ENCODE data around the gene ESRRB.
"Not testable (repeated sequence)": the region's sequence is repeated elsewhere in the genome, so short reads cannot be mapped to it uniquely, and the experiment has no call there.

The ESRRB gene

DNA sequence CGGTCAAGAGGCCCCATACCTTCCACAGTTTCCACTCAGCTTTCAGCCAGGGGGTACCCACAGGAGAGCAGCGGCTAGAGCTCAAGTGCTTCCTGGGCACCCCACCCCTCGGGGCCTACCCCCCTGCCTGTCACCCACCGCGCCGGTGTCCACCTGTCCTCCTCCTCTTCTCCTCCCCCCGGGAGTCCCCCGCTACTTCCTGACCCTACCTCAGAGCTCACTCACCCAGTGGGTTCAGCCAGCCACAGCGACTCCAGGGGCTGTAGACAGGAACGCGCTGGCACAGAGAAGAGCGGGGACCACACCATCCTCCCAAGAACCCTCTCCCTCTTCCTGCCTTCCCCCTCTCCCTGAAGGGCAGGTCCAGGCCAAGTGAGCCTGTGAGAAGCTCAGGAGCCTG, 123.0 kb downstream of the ESRRB start:
- DNase-seq: no peak

DNA sequence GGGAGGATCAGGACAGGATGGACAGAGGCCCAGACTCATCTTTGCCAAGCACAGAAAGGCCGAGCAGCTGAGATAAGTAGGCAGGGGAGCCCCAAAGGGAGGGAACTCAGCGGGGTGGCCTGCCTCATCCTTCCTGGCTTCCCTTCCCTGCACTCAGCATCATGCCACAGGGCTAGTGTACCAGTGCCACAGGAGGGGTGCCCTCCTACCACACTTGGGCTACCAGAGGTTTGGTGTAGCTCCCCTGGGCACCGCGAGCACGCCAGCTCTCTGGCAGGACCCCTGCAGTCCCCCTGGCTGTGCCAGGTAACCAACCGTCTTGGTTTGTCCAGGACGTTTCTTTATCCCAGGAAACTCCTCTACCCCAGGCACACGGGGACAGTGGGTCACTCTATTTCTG, 123.5 kb downstream of the ESRRB start:
- no peak for DNase-seq

DNA sequence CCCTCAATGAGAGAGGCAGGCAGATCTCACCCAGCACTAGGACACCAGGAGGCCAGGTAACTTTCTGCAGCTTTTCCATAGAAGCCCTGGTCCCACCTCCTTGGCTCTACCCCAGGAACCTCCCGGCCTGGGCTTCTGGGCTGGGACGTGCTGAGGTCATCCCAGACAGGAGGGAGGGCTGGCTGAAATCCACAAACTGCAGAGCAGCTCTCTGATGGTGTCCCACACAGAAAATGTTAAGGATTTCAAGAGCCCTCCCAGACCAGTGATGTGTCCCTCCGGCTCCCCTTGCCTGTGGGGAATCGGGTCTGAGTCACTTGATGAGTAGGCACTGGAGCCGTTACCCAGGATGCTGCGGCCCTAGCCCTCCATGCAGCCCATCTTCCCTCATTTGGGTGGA, 124.1 kb downstream of the ESRRB start:
- DNase-seq: no peak

DNA sequence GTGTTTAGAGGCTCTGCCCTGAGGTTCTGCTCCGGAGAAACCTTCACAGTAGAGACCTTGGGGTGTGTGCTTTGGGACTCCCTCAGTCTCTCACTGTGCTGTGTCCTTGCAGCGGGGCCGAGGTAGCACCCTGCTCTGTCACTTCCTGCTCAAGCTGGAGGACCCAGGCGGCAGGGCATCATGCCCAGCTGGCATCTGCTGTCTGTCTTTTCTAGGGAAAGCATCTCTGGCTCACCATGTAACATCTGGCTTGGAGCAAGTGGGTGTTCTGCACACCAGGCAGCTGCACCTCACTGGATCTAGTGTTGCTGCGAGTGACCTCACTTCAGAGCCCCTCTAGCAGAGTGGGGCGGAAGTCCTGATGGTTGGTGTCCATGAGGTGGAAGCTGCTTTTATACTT, 124.5 kb downstream of the ESRRB start:
- no peak for DNase-seq

DNA sequence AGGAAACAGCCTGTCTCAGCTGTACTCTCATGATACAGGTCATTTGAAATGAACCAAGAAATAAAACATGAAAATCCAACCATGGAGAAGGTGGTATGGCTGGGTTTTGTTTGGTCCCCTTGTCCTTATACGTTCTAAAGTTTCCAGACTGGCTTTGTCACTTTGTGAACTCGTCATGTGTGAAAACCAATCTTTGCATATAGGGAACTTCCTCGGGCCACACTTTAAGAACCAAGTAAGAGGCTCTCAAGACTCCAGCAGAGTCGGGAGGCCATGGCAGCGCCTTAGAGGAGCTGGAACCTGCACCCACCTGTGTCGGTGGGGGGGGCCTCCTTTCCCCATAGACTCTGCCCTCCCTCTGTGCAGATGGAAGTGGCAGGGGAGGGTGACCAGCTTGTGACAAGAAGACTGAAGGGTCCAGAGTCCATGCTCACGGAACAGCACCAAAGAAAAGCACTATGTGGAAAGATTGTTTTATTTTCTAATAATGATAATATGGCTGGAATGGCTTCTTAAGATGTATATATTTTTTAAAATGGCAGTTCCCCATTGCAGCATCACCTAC, 125.3 kb downstream of the ESRRB start:
- no peak for DNase-seq

DNA sequence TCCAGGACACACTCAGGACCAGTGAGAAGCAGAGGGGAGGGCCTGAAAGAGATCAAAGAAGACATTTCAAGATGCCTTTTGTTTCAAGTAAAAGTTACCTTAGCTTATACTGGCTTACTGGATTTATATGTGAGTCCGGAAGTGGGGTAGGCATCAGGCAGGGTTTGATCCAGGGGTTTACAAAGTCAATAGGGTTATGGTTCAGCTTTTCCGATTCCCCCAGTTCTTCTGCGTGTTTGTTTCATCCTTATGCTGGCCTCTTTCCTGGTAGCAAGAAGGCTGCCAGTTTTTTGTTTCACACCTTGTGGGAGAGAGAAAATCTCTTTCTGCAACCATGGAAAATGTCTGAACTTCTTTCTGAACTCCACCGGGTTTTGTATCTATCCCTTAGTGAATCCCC, 126.3 kb downstream of the ESRRB start:
- no peak for DNase-seq

DNA sequence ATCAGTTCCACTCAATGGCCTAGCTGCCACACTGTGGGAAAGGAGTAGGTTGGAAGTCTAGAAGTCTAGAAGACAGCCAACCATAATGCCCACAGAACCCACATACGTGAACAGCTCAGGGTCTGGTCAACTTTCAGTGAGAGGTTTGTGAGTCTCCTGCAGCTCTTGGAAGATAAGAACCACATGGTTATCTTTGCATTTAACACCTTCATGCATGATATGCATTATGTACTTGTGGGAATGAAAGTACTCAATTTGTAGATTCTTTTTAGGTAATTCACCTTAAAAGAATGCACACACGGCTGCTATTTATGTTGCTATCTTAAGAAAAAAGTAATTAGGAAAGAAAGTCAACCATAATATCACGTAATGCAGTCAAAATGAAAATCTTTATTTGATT, 126.7 kb downstream of the ESRRB start:
- no peak for DNase-seq

DNA sequence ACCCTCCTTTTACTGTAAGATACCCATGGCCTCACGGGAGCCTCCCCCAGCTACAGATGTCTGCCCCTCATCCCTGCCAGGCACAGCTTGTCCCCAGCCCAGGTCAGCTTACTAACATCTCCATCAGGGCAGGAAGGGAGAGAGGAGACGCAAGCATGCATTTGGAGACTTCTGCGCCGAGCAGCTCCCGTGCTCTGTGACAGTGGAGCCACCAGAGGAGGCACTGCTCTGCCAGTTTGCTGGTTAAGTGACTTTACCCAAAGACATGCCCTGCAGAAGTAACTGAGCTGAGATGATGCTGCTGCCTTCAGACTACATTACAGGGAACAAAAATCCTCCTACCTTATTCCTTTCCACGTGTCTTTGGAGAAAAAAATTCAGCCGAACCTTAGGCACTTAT, 133.4 kb downstream of the ESRRB start:
- no peak for DNase-seq

DNA sequence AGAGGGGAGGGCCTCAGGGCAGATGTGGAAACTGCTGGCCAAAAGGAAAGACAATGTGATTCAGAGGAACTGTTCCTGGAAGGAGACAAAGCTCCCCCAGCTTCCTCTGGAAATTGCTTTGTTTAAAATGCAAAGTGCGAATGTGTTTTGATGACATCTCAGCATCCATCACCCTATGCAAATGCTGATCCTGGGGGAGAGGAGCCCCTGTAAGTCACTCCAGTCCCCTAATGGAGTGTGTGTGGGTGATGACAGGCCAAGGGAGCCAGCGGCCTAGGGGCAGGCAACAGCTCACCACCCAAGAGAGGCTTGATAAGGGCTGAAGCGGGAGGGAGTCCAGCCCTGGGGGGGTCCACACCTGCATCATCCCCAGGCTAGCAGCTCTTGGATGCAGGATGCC, 134.2 kb downstream of the ESRRB start:
- DNase-seq: no peak

DNA sequence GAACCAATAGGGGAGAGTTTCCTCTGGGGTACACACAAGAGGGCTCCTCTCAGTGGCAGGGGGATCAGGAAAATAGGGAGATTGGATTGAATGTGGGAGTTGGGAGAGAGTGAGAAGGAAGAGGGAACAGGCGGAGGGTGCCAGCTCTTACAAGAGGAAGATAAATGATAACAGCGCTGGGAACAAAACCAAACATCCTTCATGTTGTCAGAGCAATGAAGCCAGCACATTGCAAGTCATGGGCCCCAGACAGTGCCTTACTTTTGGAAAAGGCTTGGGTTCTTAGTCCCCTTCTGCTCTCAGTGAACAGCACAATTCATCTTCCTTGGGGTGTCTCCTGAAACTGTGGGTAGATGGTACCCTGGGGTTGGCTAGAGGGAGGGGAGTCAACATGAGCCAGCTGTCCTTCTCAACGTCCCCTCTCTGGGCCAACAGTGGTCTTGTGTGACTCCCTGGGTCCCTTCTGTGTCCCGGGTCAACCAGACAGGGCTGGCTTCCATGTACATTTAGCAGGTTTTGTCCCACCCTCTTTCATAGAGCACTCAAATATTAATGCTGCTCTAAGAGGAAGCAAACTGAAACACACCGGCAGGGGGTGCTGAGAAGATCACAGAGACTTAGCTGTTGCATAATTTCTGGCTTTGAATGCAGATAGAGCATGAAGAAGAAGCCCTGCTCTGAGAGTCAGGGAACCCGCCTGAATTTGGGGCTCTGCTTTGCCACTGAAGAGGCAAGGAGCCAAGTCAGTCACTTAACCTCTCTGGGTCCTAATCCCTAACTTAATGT, 138.5 kb downstream of the ESRRB start:
- DNase-seq: no peak

DNA sequence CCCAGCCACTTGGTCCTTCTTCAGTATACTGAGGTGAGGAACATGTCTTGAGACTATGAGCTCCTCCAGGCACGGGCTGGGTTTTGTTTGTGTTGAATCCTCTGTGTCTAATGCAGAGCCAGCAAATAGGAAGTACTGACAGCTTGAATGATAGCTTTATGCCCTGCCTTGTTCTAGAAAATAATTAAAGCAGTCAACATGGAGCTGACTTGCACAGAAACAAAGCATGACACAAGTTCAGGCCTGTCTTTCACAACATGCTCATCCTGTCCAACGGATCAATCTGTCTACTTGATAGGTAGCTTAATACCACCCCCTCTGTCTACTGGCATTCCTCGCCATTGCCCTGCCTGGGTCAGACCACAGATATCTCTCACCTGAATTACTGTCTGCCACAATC, 140.9 kb downstream of the ESRRB start:
- no peak for DNase-seq

DNA sequence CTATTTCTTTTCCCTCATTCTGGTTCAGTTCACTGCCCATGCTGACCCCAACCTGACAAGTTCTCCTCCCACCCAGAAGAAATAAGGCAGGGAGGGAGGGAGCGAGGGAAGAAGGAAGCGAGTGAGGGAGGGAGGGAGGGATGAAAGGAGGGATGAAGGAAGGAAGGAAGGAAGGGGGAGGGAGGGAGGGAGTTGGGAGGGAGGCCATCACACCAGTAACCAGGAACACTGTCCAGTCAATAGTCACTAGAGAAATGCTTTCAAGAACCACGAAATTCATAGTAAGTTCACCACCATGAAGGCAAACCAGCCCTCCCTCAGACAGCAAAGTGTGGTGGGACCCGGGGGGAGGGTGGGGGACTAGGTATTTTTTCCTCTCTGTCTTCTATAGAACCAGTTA, 142.4 kb downstream of the ESRRB start:
- DNase-seq: no peak

DNA sequence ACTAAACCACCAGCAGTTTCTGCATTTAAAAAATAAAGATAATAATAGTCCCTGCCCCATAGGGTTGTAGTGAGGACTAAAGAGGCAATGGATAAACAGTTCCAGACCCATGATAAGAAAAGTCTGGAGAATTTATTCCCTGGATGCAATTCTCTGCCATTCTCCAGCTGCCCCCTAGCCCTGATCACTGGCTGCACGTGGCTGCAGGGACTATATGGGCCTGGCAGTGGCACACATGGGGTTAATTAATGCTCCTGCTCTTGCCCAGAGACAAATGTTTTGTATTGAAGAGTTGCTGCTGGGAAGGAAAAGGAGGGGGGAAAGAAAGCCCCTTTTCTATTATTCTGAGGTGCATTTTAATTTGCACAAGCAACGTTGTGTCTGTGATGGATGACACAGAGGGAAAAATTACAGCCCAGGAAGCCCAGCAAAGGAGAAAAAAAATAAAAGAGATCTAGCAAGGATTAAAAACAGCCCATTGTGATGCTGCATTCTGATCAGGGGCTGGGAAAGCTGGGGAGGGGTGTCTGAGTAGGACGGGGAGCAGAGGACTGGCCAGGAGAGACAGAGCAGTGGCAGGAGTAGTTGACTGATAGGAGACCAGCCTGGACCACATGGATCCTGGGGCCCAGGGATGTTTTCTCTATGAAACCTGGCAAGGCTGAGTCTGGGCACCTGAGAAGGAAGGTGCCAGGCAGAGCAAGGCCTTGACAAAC, 149.3 kb downstream of the ESRRB start:
- no peak for DNase-seq

DNA sequence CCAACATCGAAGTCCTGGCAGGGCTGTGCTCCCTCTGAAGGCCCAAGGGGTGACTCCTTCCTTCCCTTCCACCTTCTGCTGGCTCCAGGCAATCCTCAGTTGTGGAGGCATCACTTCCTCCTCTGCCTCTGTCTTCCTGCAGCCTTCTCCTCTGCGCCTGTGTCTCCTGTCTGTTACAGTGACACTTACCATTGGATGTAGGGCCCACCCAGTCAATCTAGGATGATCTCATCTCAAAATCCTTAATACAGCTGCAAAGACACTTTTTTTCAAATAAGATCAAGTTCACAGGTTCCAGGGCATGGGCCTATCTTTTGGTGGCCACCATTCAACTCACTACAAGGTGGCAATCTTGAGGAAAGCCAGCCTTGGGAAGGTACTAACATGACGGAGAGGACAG, 155.1 kb downstream of the ESRRB start:
- DNase-seq: no peak

DNA sequence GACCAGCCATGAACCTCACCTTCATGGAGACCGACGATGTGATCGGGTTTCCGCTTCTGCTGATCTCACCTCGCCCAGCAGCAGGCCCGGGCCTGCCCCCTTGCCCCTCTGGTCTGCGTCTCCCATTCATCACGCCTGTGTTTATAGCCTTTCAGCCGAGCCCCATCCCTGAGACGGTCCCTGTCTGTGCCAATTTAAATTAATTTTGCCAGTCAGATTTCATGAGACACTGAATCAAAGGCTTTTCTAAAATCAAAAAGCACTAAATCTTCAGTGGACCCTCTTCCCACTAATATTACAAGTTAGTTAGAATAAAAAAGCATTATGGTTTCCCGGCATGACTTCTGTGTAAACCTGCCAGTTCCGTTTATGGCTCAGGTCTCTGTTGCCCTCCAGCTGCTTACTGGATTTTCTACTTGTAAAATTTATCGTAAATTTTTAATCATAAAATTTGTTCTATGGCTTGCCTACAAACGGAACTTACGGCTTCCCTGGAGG, 155.9 kb downstream of the ESRRB start:
- DNase-seq: no peak

DNA sequence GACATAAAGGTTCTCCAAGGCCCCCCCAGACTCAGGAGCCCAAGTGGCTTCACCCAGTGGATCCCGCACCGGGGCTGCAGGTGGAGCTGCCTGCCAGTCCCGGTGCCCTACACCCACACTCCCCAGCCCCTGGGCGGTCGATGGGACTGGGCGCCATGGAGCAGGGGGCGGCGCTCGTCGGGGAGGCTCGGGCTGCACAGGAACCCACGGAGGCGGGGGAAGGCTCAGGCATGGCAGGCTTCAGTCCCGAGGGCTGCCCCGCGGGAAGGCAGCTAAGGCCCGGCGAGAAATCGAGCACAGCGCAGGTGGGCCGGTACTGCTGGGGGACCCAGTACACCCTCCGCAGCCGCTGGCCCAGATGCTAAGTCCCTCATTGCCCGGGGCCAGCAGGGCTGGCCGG, 160.7 kb downstream of the ESRRB start:
- not testable (repeated sequence) for DNase-seq

DNA sequence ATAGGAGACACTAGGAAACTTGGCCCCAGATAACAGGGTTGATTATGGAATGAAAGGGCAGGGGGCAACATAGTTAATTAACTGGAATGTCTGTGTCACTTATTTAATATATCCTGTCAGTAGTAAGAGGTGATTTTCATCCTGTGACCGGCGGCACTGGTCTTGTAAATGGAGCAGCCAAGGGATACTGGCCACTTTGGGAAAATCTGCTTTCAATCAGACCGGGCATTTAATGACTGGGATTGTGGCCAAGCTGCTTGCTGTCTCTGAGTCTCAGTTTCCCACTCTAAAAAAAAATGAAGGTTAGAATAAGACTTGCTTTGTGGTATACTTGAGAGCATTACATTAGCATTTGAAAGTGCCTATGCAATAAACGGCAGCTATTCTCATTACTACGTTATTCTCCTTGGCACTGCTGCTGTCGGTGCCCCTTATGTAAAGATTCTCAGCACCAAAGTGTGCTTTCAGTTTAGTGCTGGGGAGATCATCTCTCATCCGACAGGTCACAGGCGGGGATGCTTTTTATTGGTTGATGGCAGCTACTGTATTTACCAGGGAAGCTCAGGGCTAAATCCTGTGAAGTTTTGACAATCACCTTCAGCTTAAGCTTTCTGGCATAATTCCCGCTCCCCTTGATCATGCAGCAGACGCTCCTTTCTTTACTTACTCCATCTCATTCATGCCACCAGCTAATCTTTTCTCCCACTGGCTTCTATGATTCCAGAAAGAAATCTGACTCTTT, 162.1 kb downstream of the ESRRB start:
- no peak for DNase-seq

DNA sequence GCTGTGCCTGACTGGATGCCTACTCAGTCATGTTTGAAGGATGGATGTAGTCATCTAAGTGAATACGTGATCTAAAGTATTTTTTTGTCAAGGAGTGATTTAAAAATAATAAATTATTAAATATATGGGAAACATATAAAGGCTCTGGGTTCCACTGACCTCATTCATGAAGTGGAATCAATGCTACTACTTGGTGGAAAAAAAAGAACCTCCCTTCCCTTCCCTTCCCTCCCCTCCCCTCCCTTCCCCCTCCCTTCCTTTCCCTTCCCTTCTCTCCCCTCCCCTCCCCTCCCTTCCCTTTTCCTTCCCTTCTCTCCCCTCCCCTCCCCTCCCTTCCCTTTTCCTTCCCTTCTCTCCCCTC, 162.7 kb downstream of the ESRRB start:
- no peak for DNase-seq

DNA sequence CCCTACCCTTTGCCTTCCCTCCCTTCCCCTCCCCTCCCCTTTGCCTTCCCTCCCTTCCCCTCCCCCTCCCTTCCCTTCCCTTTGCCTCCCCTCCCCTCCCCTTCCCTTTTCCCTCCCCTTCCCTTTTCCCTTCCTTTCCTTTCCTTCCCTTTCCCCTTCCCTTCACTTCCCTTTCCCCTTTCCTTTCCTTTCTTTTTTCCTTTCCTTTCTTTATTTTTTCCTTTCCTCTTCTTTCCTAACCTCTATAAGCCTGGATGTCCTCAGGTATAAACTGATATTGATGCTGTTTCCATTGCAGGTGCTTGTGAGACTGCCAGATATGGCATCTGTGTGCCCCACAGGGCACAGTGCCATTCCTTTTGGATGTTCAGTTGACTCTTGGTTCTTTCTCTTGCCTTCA, 163.2 kb downstream of the ESRRB start:
- no peak for DNase-seq

DNA sequence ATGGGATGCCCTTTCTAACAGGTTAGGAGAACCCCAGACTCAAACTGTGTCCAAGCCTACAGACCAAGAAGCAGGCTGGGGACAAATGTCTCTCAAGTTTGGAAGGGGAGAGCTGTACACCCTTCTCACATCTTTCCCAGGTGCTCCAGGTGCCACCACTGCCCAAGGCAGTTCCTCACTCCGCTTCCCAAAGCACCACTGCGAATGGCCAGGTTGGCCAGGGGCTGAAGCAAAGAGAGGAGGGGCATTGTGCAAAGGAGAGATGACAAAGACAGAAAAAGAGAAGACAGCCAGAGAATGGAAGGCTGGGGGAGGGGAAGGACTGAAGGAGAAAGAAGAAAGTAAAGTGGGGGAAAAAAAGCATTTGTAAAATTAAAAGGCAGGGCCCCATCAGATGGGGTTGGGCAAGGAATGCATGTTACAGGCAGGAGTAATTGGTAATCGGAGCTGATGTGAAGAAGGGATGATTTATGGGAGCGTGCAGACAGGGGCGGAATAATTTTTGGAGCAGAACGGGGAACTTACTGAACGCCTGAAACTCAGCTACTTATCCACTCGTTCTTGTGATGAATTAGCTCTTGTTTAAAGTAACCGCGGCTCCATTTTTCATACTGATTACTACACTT, 165.8 kb downstream of the ESRRB start:
- no peak for DNase-seq

DNA sequence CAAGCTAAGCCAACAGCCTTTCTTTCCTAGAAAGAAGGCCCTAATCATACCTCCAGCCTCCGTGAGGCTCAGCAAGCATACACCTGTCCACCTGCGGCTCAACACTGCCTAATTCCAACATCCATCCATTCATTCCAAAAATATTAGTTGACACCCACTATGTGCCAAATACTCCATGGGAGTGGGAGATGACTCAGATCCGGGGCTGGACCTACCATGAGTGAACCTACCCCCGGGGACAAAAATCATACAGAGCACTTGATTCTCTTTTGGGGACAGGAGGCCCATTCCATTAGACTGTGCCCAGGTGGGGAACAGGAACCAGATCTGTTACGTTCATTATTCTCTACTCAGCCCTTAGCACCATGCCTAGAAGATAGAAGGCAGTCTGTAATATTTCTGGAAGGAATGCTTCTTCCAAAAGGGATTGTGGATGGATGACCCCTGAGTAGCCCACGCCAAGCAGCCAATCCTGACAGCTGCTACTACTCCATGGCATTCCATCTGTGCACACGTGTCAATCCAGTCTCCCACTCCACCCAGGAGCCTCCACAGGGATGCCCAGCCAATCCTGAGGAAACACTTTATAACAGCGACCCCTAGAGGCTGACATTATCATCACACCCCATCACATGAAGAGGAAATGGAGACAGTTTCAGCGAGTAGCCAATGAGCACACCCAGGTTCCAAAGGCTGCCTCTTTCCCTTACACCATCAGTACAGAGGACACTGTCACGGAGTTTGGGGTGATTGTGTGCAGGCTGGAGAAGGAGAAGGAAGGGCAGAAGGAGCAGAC, 170.7 kb downstream of the ESRRB start:
- no peak for DNase-seq

DNA sequence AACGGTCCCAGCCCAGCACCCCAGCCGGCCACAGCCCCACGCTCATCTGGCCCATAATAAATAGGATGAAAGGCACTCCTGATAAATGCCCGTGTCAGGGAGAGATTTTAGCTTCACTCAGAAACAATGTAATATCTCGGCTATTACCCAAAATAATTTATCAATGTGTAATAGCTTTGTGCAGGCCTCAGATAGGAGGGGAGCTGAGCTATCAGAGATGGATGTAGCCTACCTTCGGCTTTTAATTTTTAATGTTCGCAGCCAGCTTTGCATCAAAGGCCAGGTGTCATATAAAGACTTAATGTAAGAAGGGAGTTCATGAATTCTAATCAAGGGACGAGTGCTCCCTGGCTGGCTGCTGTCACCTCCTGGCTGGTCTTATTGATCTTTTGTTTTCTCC, 171.9 kb downstream of the ESRRB start:
- no peak for DNase-seq

Measured in NCI-H146 (cell line).